Effector CD4-positive, alpha-beta T cell (primary cell): ENCODE data around the gene CXCR6.

Experiments
- DNase-seq: peaks from one replicate; pipeline ENCODE4 v3.0.0-alpha.2; 2020

Gene CXCR6

GRCh38 chr3:45922950-45923590 lies 20.2 kb upstream of the CXCR6 start:
- no peak for DNase-seq

GRCh38 chr3:45923755-45924154 lies 19.5 kb upstream of the CXCR6 start:
- no peak for DNase-seq

- DNase-seq, result no peak
Measured at GRCh38 chr3:45927881-45928280, 15.4 kb upstream of the CXCR6 start.

GRCh38 chr3:45929042-45929679 lies 14.1 kb upstream of the CXCR6 start:
- DNase-seq, result peak; percentile 51

GRCh38 chr3:45931496-45931895 lies 11.8 kb upstream of the CXCR6 start:
- no peak for DNase-seq

GRCh38 chr3:45932112-45932511 lies 11.2 kb upstream of the CXCR6 start:
- no peak for DNase-seq

GRCh38 chr3:45933591-45933990 lies 9.7 kb upstream of the CXCR6 start:
- DNase-seq, result no peak

GRCh38 chr3:45936261-45936660 lies 7.0 kb upstream of the CXCR6 start:
- no peak for DNase-seq

GRCh38 chr3:45937206-45938042 lies 5.8 kb upstream of the CXCR6 start:
- DNase-seq, result no peak

- DNase-seq, result no peak
Measured at GRCh38 chr3:45938043-45938435, 5.2 kb upstream of the CXCR6 start.

GRCh38 chr3:45938864-45939263 lies 4.4 kb upstream of the CXCR6 start:
- peak; percentile 73 for DNase-seq

GRCh38 chr3:45939341-45939771 lies 3.9 kb upstream of the CXCR6 start:
- no peak for DNase-seq

- DNase-seq, result no peak
Measured at GRCh38 chr3:45940004-45940780, 3.1 kb upstream of the CXCR6 start.

GRCh38 chr3:45940781-45941365 lies 2.4 kb upstream of the CXCR6 start:
- no peak for DNase-seq

- no peak for DNase-seq
Measured at GRCh38 chr3:45942051-45942825, 1.0 kb upstream of the CXCR6 start.

GRCh38 chr3:45944830-45945620 lies 1.8 kb downstream of the CXCR6 start:
- no peak for DNase-seq

GRCh38 chr3:45946307-45946706 lies 3.0 kb downstream of the CXCR6 start:
- DNase-seq, result no peak

GRCh38 chr3:45946875-45947274 lies 3.6 kb downstream of the CXCR6 start:
- DNase-seq, result no peak

GRCh38 chr3:45947361-45947760 lies 4.1 kb downstream of the CXCR6 start:
- DNase-seq, result no peak

GRCh38 chr3:45948311-45948781 lies 5.1 kb downstream of the CXCR6 start:
- no peak for DNase-seq

- no peak for DNase-seq
Measured at GRCh38 chr3:45948881-45949280, 5.6 kb downstream of the CXCR6 start.
